Uterus (tissue), 4 donors: Measurements from ENCODE around the gene OLIG2. TPM values are rescaled to one million over a fixed set of nuclear protein-coding genes. Genes with fewer than 3 reads are reported as not detected.

Source experiments
- DNase-seq, 2 donors: peaks; one replicate each; pipeline ENCODE4 v3.0.0-alpha.2; 2019 to 2020
- H3K27ac ChIP-seq, 2 donors: fragments of 200-600 bp; sonication (generic); 1 replicate in 1 of 2; 2 replicates in 1 of 2; pipeline ENCODE4 v1.5.1; 2016 to 2018
- H3K27me3 ChIP-seq, 2 donors: fragments of 200-600 bp; sonication (generic); one replicate each; pipeline ENCODE4 v1.5.1; 2018 to 2019; ENCODE audit warnings: control low read depth in 1 of 2
- H3K36me3 ChIP-seq, 2 donors: fragments of 200-600 bp; sonication (generic); one replicate each; pipeline ENCODE4 v1.5.1; 2019; ENCODE audit warnings: control low read depth in 1 of 2
- H3K4me1 ChIP-seq, 2 donors: fragments of 200-600 bp; sonication (generic); one replicate each; pipeline ENCODE4 v1.5.1; 2018 to 2019; ENCODE audit warnings: control low read depth in 1 of 2
- H3K4me3 ChIP-seq, 2 donors: fragments of 200-600 bp; sonication (generic); 1 replicate in 1 of 2; 2 replicates in 1 of 2; pipeline ENCODE4 v1.5.1; 2018 to 2019; ENCODE audit warnings: mild to moderate bottlenecking in 1 of 2
- H3K9me3 ChIP-seq, 2 donors: fragments of 200-600 bp; sonication (generic); one replicate each; pipeline ENCODE4 v1.5.1; 2019; ENCODE audit warnings: control low read depth in 1 of 2
- POLR2A ChIP-seq, 2 donors: fragments of 450-650 bp; IDR thresholded peaks; one replicate each; pipeline ENCODE4 v1.6.1; 2016; ENCODE audit warnings: antibody characterized with exemption in 2 of 2, mild to moderate bottlenecking in 1 of 2, moderate library complexity in 1 of 2
- intact Hi-C: fragments of 100-400 bp; cut with DNase I; formaldehyde crosslinking; loops from one replicate; pipeline ENCODE4 v1.15.1; 2023; ENCODE audit warnings: low total_unique reads
- total RNA-seq, 4 donors: library from RNA; depleted of rRNA in 3 of 4; stranded (reverse); fragments of >200 nt in 3 of 4; gene quantifications; one replicate each; pipeline versions ENCODE4 v1.1.0 to v1.2.4, GENCODE V29; 2014 to 2023
- TF ChIP-seq, protein P1 (sequence below), 4 experiments: fragments of 200-600 bp in 2 of 4; fragments of 450-650 bp in 2 of 4; sonication (generic) in 2 of 4; IDR thresholded peaks; one replicate each; pipeline ENCODE4 v1.5.1; 2016 to 2019; ENCODE audit warnings: antibody characterized with exemption in 4 of 4, mild to moderate bottlenecking in 2 of 4, moderate library complexity in 1 of 4
- donor health status: DM: yes; HTN: yes; CAD: no.

OLIG2 gene
- total RNA-seq, 4 donors from 2014 or later, result not detected

DNA sequence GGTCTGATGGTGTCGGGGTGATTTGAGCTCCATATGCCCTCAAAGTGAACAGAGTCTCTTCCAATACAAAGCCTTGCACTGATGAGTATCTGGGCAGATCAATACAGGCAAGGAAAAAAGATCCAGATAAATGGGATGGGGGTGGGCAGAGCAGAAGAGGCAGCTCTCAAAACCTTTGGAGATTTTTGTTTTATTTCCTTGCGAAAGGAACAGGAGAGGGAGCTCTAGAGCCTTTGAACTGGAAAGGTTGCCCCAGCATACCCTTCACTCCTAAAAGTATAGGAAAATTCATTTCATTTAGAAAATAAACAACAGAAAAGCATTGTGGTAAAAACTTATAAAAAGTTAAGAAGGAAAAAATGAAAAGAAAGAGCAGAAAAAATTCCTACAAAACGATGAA, 31.4 kb upstream of the OLIG2 start:
- peaks cover 0 to 3% of the 10 kb centered on the region in 2 donors for H3K27me3 ChIP-seq
- no peak overlapping the region for H3K4me3 ChIP-seq
- no peak overlapping the region for H3K27ac ChIP-seq
- H3K4me1 ChIP-seq, result no peaks in the 10 kb centered on the region
- no peaks in the 10 kb centered on the region for H3K36me3 ChIP-seq
- no peak for TF ChIP-seq POLR2A (IDR thresholded peaks at IDR 0.05)
- TF ChIP-seq, protein P1, sequence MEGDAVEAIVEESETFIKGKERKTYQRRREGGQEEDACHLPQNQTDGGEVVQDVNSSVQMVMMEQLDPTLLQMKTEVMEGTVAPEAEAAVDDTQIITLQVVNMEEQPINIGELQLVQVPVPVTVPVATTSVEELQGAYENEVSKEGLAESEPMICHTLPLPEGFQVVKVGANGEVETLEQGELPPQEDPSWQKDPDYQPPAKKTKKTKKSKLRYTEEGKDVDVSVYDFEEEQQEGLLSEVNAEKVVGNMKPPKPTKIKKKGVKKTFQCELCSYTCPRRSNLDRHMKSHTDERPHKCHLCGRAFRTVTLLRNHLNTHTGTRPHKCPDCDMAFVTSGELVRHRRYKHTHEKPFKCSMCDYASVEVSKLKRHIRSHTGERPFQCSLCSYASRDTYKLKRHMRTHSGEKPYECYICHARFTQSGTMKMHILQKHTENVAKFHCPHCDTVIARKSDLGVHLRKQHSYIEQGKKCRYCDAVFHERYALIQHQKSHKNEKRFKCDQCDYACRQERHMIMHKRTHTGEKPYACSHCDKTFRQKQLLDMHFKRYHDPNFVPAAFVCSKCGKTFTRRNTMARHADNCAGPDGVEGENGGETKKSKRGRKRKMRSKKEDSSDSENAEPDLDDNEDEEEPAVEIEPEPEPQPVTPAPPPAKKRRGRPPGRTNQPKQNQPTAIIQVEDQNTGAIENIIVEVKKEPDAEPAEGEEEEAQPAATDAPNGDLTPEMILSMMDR (IDR thresholded peaks at IDR 0.05), result no peak
- no peak for DNase-seq
- intact Hi-C loops, result no loop called here
- H3K9me3 ChIP-seq, result no peaks in the 10 kb centered on the region

DNA sequence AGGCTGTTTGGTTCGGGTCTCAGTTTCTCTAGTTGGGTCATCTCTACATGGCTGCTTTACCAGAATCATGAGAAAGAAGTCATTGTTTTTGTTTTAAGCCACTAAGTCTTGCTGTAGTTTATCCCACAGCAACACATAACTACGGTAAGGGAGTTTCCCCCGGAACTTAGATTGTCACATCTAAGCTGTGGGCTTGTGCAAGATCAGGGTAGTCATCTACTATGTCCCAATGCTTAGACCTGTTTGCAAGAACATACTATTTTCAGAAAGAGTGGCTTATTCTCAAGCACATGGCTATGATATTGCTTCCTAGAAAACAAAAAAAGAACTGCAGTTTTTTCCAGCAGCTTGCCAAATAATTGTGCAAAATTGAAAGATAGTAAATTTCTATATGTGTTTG, 18.0 kb upstream of the OLIG2 start:
- no peaks in the 10 kb centered on the region for H3K27me3 ChIP-seq
- H3K36me3 ChIP-seq, result no peaks in the 10 kb centered on the region
- no peak overlapping the region for H3K4me3 ChIP-seq
- no peak for TF ChIP-seq POLR2A (IDR thresholded peaks at IDR 0.05)
- TF ChIP-seq, protein P1 (IDR thresholded peaks at IDR 0.05), result no peak
- intact Hi-C loops, result no loop called here
- H3K27ac ChIP-seq, result no peak overlapping the region
- no peak for DNase-seq
- no peaks in the 10 kb centered on the region for H3K9me3 ChIP-seq
- no peaks in the 10 kb centered on the region for H3K4me1 ChIP-seq

DNA sequence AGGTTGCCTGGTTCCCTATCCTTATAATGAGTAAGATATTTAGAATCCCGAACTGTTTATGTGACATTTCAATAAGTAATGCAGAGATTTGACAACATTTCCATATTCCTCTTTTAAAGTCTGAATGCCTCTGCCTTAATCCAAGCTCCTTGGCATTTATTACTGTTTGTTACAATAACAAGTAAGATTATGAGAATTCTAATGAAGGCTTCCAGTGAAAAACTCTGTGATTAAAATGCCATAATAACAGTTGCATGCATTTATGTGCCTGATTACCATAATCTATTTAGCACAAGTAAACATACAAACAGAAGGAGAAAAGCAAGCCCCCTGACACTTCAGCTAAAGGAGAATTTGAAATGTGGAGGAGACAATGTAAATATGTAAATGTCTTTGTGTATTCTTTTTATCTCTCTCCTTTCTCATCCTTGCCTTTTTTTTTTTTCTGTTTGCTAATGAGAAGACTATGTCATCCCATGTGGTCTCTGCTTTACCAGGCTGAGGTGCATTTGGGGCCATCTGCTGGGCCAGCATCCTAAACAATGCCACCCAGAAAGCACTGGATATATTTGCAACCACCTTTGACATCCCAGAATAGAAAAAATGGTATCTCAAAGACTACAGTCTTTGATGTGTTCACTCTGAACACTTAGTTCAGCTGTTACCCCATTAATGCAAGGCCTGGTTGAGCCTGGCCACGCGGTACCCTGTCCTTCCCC, 17.2 kb upstream of the OLIG2 start:
- intact Hi-C loops, result no loop called here
- no peaks in the 10 kb centered on the region for H3K4me1 ChIP-seq
- no peaks in the 10 kb centered on the region for H3K9me3 ChIP-seq
- DNase-seq, result no peak
- no peak overlapping the region for H3K27ac ChIP-seq
- no peak overlapping the region for H3K4me3 ChIP-seq
- H3K27me3 ChIP-seq, result no peaks in the 10 kb centered on the region
- TF ChIP-seq POLR2A (IDR thresholded peaks at IDR 0.05), result no peak
- TF ChIP-seq, protein P1 (IDR thresholded peaks at IDR 0.05), result no peak
- H3K36me3 ChIP-seq, result no peaks in the 10 kb centered on the region

DNA sequence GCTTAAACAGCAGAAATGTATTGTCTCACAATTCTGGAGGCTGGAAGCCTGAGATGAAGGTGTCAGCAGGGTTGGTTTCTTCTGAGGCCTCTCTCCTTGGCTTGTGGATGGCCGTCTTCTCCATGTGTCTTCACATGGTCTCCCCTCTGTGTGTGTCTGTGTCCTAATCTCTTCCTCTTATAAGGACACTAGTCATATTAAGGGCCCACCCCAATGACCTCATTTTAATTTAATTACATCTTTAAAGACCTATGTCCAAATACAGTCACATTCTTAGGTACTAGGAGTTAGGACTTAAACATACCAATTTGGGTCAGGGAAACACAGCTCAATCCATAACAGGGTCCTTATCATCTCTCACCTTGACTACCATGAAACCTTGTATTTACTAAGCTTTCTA, 14.8 kb upstream of the OLIG2 start:
- Histone ChIP-seq H3K27ac (no peak overlapping the region), H3K9me3 (no peaks in the 10 kb centered on the region), H3K4me1 (no peaks in the 10 kb centered on the region), H3K4me3 (no peak overlapping the region), H3K36me3 (no peaks in the 10 kb centered on the region), H3K27me3 (no peaks in the 10 kb centered on the region)
- no peak for TF ChIP-seq POLR2A (IDR thresholded peaks at IDR 0.05)
- TF ChIP-seq, protein P1 (IDR thresholded peaks at IDR 0.05), result no peak
- intact Hi-C loops, result no loop called here
- DNase-seq, result no peak

DNA sequence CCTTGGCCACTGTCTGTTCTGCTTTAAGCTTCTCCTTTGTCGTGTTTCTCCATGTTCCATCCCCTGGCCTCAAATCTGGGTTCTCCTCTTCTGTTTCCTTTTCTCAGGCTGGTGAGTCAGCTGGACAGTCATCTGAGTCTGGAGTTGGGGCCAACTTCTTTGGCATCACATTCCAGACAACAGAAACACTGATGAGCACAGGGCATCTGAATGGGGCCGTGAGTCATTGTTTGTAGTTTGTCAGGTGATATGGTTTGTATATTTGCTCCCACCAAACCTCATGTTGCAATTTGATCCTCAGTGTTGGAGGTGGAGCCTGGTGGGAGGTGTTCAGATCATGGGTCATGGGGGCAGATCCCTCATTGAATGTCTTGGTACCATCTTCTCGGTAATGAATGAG, 14.3 kb upstream of the OLIG2 start:
- no peak for DNase-seq
- intact Hi-C loops, result no loop called here
- no peaks in the 10 kb centered on the region for H3K4me1 ChIP-seq
- no peaks in the 10 kb centered on the region for H3K9me3 ChIP-seq
- TF ChIP-seq, protein P1 (IDR thresholded peaks at IDR 0.05), result no peak
- no peak for TF ChIP-seq POLR2A (IDR thresholded peaks at IDR 0.05)
- no peaks in the 10 kb centered on the region for H3K27me3 ChIP-seq
- H3K4me3 ChIP-seq, result no peak overlapping the region
- no peaks in the 10 kb centered on the region for H3K36me3 ChIP-seq
- H3K27ac ChIP-seq, result no peak overlapping the region
